Measurements from ENCODE around the gene MPHOSPH6.
"Not testable (repeated sequence)": the region's sequence is repeated elsewhere in the genome, so short reads cannot be mapped to it uniquely, and the experiment has no call there.

Gene MPHOSPH6, protein sequence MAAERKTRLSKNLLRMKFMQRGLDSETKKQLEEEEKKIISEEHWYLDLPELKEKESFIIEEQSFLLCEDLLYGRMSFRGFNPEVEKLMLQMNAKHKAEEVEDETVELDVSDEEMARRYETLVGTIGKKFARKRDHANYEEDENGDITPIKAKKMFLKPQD

DNA sequence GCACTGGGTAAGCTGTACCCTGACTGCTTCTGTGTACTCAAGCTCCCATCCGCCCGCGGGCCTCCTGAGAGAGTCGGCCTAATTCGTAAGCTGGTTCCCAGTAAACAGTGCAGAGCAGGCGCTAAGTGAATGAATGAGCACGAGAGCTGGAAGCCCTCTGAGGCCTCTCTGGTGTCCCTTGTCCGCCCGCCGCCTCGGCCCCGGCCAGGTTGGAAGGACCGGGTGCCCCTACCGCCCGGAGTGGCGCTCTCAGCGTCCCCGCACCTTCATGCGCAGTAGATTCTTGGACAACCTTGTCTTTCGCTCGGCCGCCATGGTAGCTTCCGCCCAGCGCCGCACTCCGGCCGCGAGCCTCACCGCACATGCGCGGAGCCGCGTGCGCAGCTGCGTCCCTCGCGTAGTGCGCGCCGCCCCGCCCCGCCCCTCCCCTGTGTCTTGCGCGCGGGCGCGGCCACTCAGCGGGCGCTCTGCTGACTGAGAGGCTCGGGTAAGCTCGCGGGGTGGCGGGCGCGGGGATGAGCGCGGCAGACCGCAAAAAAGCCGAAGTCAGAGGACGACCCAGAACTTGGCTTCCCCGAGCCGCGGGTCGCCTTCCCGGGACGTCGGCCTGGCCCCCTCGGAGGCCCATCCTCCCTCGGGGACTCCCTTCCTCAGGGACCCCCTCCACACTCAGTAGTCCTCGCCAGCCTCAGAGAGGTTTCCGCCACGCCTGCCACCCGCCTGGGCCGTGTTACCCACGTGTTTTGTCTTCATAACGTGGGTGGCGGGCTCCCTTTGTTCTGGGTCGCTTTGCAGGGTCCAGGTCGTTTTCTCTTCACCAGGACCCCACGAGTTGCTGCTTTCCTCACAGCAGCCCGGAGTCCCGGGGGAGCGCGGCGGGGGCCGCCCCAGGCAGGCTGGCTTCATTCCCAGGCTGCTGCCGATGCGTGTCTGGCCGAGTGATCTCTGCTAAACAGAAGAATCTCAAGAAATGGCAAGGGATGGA lies at the start of gene MPHOSPH6:
MPHOSPH6 (minus strand) TSS at position 364 of the 985 bp plus-strand sequence; CDS start at position 315, 49 bp downstream.
- DNase-seq = peak; percentile 91

DNA sequence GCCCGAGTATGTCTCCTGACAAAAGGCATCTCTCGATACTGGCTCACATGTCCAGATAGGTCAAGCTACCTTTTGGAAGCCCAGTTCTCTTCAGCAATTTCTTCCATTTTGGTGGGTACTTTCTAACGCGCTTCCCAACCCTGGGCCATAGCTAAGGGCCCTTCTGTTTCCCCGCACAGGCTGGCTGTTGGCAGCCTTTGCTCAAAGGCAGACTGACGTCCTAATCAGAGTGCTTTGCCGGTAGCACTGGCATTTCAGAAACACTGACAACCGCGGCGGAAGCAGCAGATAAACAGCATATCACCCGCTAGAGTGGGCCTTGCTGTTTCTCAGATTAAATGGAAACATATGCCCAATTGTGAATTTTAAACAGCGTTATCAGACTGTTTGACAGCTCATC lies 49.3 kb upstream of the MPHOSPH6 start:
- no peak for DNase-seq

DNA sequence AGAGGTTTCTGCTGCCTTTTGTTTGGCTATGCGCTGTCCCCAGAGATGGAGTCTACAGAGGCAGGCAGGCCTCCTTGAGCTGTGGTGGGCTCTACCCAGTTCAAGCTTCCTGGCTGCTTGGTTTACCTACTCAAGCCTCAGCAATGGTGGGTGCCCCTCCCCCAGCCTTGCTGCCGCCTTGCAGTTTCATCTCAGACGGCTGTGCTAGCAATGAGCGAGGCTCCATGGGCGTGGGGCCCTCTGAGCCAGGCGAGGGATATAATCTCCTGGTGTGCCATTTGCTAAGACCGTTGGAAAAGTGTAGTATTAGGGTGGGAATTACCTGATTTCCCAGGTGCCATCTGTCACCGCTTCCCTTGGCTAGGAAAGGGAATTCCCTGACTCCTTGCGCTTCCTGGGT lies 39.3 kb upstream of the MPHOSPH6 start:
- not testable (repeated sequence) for DNase-seq

DNA sequence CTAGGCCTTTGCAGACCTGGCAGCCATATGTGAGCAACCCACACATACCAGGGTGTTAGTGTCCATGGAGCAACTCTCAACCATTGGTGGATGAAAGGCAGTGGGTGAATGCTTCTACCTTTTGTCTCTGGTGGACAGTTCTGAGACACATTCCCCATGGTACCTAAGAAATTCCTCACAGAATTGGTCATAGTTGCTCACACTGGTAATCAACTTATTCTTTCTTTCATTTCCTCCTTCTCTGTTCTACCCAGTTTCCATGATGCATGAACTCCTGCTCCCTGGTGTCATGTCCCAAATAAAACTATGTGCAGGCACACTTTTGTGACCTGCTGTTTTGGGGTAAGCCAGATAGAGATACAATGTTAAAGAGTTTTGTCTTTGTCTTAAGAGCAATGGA lies 33.2 kb upstream of the MPHOSPH6 start:
- no peak for DNase-seq

DNA sequence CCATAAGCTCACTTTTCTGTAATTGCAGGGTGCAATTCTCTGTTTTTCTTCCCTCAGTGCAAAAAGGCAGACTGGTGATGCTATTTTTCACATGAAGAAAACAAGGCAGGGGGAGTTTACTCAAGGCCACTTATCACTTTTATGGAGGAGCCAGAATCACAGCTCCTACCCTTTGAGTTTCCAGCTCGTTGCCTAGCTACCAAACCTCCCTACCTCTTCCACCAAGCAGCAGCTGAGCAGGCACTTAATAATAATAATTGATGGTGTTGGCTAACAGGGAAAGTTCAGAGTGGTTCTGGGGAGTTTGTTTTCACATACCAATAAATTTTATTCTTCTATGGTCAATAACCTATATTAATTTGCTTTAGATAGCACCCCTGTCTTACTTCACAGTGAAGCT lies 31.9 kb upstream of the MPHOSPH6 start:
- no peak for DNase-seq

DNA sequence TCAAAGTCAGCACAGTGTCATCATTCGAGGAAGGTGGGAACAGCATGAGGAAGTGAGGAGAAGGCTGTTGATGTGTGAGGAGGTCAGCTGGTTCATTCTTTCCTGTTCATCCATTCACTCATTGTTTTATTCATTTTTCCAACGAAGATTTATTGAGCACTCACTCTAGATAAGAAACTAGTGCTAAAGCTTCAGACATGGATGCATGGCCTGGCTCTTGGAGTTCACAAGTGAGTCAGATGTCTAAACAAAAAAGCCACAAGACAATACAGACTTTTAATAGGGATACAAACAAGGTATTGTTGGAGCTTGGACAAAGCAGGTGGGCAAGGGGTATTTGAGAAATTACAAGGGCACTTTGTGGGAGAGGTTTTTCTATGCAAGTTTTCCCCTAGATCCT lies 31.3 kb upstream of the MPHOSPH6 start:
- no peak for DNase-seq

DNA sequence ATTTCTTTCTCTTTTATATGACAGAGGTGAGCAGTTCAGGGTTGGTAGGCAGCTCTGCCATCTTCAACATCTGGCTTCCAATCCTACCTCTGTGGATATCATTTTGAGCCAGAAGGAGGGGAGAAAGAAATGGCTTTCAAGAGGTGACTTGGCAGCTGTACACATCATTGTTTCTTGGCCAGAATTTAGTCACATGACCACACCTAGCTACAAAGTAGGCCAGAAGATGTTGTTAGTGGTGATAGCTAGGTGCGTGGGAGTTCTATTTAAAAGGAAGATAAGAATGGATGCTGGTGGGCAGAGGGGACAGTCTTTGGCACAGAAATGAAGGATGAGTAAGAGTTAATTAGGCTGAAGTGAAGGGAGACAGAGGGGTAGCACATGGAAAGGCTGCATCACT lies 29.2 kb upstream of the MPHOSPH6 start:
- DNase-seq = no peak

DNA sequence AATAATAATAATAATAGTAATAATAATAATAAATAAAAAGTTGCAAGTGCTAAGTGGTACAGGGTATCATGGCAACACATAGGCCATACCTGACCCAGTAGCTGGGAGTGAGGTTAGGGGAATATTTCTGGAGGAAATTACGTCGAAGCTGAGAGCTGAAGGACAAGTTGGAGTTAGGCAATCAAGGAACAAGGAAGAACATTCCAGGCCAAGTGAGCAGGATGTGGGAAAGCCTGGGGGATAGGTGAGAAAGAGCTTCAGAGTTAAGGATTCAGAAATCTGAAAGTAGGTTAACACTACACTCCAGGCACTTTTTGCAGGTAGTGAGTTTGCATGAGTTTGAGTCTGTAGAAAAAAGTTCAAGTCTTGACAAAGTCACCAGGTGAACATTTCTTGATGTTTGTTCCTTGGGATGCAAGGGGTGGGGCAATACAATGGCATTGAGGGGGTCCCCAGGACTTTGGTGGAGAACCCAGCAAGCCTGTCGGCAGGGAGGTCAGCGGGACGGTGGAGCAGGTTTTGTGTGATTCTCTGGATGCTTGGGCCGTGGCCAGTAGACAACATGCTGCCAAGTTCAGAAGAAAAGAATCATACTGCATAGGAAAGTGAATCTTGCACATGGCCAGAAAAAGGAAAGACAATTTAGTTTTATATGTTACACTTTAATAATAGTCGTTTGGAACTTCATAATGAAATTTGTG lies 27.7 kb upstream of the MPHOSPH6 start:
- DNase-seq = no peak

DNA sequence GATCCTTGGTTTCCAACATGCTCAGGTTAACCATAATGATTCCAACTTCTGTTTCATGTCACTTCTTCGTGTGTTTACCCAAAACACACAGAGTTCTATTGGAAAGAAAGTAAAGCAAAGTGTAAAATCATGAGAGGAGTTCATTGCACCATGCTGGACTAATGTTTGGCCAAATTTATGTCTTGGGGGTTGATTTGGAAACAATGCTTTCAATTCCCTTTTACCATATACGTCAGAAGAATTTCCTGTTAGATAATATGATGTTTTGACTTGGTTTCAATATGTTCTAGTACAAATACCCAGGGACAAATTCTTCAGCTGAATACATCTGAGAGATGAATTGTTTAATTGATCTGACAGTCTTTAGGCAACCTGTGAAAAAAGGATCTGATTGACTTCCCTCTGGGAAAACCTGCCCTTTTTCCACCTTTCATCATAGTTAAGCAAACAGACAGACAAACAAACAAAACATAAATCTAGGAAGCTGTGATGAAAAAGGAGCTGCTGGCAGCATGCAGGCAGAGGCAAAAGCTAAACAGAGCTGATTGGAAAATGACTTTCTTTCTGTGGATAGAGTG lies 26.0 kb upstream of the MPHOSPH6 start:
- DNase-seq = no peak

DNA sequence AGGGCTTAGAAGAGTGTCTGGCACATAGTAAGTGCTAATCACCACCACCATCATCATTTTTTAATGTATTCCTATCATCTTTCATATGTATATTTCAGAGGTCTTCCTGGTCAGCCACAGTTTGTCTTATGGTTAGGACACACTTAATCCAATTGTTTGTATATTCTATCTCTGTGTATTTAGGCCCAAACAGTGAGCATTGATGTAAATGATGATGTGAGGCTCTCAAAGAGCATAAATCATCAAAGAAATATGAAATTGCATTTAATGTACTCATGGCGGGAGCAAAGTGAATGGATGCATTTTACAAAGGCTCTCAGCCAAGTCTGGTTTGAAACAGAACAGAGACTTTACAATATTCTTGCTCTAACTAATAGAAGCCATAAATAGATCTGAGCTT lies 24.1 kb upstream of the MPHOSPH6 start:
- DNase-seq = no peak

DNA sequence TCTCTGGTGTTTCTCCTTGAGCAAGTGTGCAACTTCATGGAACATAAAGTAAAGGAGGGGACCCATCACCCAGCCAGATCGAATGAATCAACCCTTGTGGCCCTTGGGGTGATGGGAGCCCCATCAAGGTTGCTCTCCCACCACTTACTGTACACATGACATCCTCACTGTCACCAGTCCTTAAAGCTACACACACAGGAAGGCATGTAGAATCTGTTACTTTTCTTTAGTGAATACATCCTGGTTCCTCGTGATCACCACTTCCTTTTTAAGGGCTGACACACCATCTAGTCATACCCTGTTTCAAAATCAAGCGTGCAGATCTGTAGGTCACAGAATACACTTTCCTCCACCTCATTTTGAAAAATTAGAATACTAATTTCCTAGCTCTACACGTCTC lies 22.6 kb upstream of the MPHOSPH6 start:
- DNase-seq = peak; percentile 23

DNA sequence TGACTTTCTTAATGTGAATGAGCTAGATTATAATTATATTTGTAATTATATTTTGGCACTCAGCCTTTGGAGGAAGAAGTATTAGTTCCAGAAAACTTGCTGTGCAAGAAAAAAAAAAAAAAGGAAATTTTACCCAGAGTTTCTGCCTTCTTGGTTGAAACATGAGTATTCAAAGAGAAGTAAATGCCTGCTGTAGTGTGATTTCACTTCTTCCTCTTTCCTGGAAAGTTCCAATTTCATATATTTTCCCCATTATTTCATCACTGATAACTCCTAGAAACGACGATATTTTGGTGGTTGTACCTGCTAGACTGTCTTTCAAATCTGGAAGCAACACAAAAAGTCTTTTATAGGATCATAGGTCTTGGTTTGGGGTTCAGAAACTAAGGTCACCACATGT lies 20.4 kb upstream of the MPHOSPH6 start:
- DNase-seq = no peak

DNA sequence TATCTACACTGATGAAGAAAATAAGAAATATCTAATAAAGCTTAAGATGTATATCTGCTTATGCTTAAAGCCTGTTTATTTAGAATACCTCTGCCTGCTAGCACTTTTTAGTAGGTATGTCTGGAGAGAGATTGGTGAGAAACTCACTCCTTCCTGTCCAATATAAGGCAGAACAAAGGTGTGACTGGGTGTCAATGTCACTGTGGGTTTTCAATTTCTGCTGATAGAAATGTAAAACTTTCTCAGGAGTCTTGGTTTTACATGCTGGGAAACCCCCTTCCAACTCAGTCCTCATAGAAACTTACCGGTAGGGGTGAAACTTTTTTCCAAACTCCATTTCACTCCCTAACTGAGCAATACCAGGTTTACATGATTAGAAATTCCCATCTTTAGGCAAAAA lies 17.8 kb upstream of the MPHOSPH6 start:
- DNase-seq = no peak

DNA sequence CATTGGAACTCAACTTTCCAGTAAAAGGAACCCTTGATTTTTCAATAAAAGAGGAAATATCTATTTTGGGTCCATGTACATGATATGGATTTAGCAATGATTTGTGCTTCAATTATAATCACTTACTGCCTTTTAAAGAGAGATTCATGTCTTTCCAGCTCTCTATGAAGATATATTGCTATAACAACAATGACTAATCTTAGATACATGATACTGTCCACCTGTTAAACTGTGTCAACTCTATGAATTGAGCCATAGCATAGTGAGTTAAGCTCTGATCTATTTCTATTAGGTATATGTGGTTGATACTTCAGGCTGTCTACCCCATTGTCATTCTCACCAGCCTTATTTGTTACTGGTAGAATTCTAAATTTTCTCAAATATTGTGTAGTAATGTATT lies 15.0 kb upstream of the MPHOSPH6 start:
- no peak for DNase-seq

DNA sequence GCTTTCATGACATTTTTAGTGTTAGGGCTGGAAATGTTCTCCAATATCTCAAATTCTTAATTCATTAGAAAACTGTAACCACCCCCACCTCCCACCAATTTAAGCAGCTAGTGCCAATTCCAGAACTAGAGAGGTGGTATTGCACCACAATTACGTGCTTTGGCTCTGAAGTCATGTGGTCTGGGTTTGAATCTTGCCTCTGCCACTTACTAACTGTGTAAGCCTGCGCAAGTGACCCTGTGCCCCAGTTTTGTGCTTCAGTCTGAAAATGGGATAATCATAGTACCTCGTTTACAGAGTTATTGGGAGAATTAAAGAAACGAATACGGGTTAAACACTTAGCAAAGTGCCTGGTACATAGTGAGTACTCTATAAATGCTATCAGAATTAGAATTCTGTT lies 14.2 kb upstream of the MPHOSPH6 start:
- no peak for DNase-seq

DNA sequence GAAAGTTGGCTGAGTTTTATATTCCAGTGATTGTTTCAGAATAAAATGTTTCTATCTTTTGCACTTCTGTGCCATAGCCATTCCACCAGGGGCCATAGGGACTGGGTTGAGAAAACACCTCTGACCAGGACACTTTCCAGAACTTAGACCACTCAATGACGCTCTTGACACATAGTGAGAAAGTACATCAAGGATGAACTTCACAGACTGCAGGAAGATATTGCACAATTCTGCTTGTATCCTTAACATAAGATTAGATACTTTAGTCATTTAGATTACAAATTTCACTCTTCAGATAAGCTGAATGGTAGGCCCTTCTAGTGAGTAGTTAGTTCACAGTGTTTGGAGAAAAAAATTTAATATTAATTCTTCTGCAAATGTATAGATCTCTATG lies 13.0 kb upstream of the MPHOSPH6 start:
- DNase-seq = no peak

DNA sequence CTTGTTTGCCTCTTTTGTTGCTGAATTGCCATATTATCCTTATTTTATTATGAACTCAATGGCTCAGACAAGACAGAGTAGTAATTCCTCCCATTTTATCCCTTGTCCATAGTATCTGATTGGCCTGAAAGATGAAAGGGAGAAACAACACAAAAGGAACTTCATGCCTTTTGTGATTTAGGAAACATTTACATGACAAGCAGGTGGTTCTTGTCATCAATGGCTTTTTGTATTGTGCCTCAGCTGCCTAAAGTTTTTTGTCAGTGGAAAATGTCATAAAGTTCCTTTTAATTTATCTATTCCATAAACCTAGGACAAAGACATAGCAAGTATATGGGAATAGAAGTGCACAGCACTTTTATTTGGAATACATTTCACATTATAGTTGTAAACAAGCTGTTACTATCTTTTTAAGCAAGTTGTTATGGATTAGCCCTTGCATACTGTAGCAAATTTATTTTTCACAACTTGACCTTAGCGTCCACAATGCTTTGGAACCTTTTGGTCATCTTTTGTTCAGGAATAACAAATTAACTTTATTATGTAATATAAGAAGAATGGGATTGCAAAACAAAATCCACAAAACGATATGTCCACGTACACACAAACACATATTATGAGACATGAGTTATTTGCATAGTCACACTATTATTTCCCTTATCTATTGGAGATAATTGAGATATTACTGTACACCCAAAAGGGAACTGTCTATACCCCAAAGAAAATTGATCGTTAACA lies 12.4 kb upstream of the MPHOSPH6 start:
- no peak for DNase-seq

DNA sequence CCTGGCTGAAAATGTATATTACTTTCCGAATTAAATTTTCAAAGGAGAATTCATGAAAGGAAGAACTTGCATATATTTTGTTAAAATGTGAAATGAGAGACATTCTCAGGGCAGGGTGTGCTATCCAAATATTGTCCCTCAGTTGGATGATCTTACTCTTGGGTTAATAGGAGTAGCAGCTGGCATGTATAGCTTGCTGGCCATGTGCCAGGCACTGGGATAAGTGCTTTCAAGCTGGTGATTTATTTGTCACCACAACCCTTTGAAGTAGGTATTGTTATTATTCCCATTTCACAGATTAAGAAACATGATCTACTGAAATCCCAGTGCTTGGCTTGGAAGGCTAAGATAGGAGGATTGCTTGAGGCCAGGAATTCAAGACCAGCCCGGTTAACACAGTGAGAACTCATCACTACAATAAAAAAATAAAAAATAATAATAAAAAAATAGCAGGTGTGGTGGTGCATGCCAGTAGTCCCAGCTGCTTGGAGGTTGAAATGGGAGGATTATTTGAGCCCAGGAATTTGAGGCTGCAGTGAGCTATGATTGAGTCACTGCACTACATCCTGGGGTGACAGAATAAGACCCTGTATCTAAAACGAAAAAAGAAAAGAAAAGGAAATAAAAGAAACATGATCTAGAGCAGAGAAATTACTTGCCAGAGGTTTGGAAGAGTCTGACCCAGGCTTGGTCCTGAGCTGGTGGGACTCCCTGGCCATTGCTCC lies 11.6 kb upstream of the MPHOSPH6 start:
- DNase-seq = no peak

DNA sequence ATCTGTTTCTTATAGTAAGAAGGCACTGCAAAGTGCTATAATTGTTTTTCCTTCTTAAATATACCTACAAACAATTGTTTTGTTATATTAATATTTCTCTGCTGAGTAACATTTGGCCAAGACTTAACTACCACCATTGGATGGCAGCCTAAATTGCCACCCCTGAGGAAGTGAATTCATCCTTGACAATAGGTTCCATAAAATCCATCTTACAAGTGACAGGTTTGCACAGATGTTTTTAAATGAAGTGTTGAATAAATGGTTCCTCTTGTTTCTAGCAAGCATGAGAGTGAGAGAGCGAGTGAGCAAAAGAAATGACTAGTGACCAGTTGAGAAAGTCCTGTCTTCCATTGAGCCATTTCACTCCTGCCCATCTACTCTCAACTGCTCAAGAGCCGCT lies 8.3 kb upstream of the MPHOSPH6 start:
- no peak for DNase-seq

DNA sequence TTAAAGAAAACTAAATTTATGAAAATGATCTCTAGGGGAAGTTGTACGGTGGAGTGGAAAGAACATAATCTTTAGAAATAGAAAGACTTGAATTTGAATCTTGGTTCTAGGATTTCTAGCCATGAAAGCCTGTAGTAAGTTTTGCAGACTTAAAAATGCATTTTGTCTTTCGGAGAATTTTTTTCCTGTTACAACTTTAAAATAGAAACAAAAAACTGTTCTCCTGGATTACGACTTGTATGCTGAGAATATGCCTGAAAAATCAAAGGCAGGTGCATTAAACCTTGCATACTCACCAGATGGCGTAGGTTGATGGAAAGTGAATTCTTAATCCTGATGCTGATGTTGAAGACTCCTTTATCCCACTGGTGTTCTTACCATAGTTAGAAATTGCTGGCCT lies 7.5 kb upstream of the MPHOSPH6 start:
- no peak for DNase-seq

DNA sequence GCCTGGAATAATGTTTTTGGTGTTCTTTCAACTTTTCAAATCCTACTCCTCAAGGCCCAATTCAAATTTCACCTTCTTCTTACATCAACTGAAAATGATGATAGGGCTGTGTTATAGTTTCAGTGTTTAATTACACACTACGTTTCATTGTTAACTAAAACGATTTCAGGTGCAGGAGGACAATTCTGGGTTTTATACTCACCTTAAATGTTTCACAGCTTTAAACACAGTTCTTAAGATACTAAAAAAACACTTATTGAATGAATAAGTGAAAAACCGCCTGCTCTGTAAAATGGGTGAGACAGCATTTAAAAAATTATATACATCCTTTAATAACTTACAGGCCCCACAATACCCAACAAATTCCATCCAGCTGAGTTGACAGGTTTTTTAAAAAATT lies 6.2 kb upstream of the MPHOSPH6 start:
- DNase-seq = no peak

DNA sequence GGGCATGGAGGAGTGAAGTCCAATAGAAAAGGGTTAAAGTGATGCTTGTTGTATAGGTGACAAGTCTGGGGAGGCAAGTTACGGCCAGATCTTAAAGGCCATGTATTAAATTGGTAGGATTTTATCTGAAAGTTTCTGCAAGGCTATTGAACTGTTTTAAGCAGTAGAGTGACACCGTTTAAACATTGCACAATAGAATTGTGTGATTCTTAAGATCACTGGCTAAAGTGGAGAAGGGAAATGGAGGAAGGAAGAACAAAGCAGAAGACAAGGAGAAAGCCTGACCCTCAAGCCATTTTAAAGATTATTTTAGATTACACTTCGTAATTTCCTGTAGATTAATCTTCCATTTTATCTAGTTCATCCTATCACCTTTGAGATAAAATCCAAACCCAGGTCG lies 5.6 kb upstream of the MPHOSPH6 start:
- no peak for DNase-seq

All from 8988T (cell line).